H9 (cell line): ENCODE measurements around the gene CCKAR. TPM values are rescaled to one million over a fixed set of nuclear protein-coding genes. Genes with fewer than 3 reads are reported as not detected.

Experiments used
- DNase-seq: peaks from one replicate; pipeline ENCODE4 v3.0.0-alpha.2; 2017
- H2AFZ ChIP-seq: one replicate; pipeline ENCODE4 v1.6.1; 2013; ENCODE audit warnings: mild to moderate bottlenecking, low read length, control low read depth, moderate library complexity
- H2AK5ac ChIP-seq: 2 replicates; pipeline ENCODE4 v1.6.1; 2013; ENCODE audit warnings: low read length, control low read depth, mixed read lengths; ENCODE audit not compliant: insufficient read length
- H2BK120ac ChIP-seq: one replicate; pipeline ENCODE4 v1.6.1; 2013; ENCODE audit warnings: low read depth, mild to moderate bottlenecking, low read length, control low read depth, inconsistent platforms; ENCODE audit not compliant: poor library complexity, severe bottlenecking
- H2BK12ac ChIP-seq: 2 replicates; pipeline ENCODE4 v1.6.1; 2013; ENCODE audit warnings: low read length, control low read depth, mixed read lengths, low read depth; ENCODE audit not compliant: insufficient read length
- H2BK15ac ChIP-seq: 2 replicates; pipeline ENCODE4 v1.6.1; 2013; ENCODE audit warnings: low read depth, low read length, control low read depth
- H2BK20ac ChIP-seq: one replicate; pipeline ENCODE4 v1.6.1; 2013; ENCODE audit warnings: low read depth, mild to moderate bottlenecking, low read length, control low read depth, inconsistent platforms; ENCODE audit not compliant: poor library complexity, severe bottlenecking
- H2BK5ac ChIP-seq: 2 replicates; pipeline ENCODE4 v1.6.1; 2013; ENCODE audit warnings: low read length, control low read depth, mixed read lengths; ENCODE audit not compliant: insufficient read length
- H3K14ac ChIP-seq: 2 replicates; pipeline ENCODE4 v1.6.1; 2013; ENCODE audit warnings: low read length, control low read depth; ENCODE audit not compliant: insufficient read depth
- H3K18ac ChIP-seq: 2 replicates; pipeline ENCODE4 v1.6.1; 2013; ENCODE audit warnings: low read depth, mild to moderate bottlenecking, mixed read lengths, low read length, control low read depth; ENCODE audit not compliant: insufficient read length
- H3K23ac ChIP-seq: 2 replicates; pipeline ENCODE4 v1.6.1; 2013; ENCODE audit warnings: low read length, control low read depth, mixed read lengths, low read depth; ENCODE audit not compliant: insufficient read length
- H3K23me2 ChIP-seq: 2 replicates; pipeline ENCODE4 v1.6.1; 2013; ENCODE audit warnings: low read depth, mild to moderate bottlenecking, mixed read lengths, low read length, control low read depth; ENCODE audit not compliant: insufficient read length, poor library complexity, severe bottlenecking
- H3K27ac ChIP-seq: 2 replicates; pipeline ENCODE4 v1.5.1; 2013; ENCODE audit warnings: low read length, control low read depth, mixed read lengths, low read depth; ENCODE audit not compliant: insufficient read length
- H3K27me3 ChIP-seq: 2 replicates; pipeline ENCODE4 v1.6.1; 2013; ENCODE audit warnings: low read length, control low read depth, inconsistent platforms; ENCODE audit not compliant: insufficient read depth
- H3K4ac ChIP-seq: 2 replicates; pipeline ENCODE4 v1.6.1; 2013; ENCODE audit warnings: low read depth, mild to moderate bottlenecking, control low read depth, inconsistent platforms, low read length, moderate library complexity
- H3K4me1 ChIP-seq: 2 replicates; pipeline ENCODE4 v1.6.1; 2013; ENCODE audit warnings: low read length, control low read depth, inconsistent platforms; ENCODE audit not compliant: insufficient read depth
- H3K4me2 ChIP-seq: 2 replicates; pipeline ENCODE4 v1.6.1; 2013; ENCODE audit warnings: low read length, control low read depth, mixed read lengths; ENCODE audit not compliant: insufficient read length, insufficient read depth
- H3K56ac ChIP-seq: 2 replicates; pipeline ENCODE4 v1.6.1; 2013; ENCODE audit warnings: low read depth, mild to moderate bottlenecking, mixed read lengths, low read length, control low read depth; ENCODE audit not compliant: insufficient read length
- H3K79me1 ChIP-seq: 2 replicates; pipeline ENCODE4 v1.6.1; 2013; ENCODE audit warnings: low read depth, mild to moderate bottlenecking, moderate library complexity, low read length, control low read depth, inconsistent platforms; ENCODE audit not compliant: insufficient read depth, poor library complexity, severe bottlenecking
- H3K79me2 ChIP-seq: 2 replicates; pipeline ENCODE4 v1.6.1; 2013; ENCODE audit warnings: low read length, control low read depth, inconsistent platforms; ENCODE audit not compliant: insufficient read depth
- H3K9ac ChIP-seq: 2 replicates; pipeline ENCODE4 v1.6.1; 2013; ENCODE audit warnings: low read length, control low read depth, mixed read lengths; ENCODE audit not compliant: insufficient read length; ENCODE audit errors: extremely low read depth
- H3K9me3 ChIP-seq: one replicate; pipeline ENCODE4 v1.6.1; 2013; ENCODE audit warnings: low read depth, low read length, inconsistent platforms; ENCODE audit not compliant: control insufficient read depth
- H3T11ph ChIP-seq: one replicate; pipeline ENCODE4 v1.6.1; 2013; ENCODE audit warnings: mild to moderate bottlenecking, low read length, control low read depth, inconsistent platforms
- H4K20me1 ChIP-seq: one replicate; pipeline ENCODE4 v1.6.1; 2013; ENCODE audit not compliant: control insufficient read depth, insufficient read length, insufficient read depth
- H4K5ac ChIP-seq: 2 replicates; pipeline ENCODE4 v1.6.1; 2013; ENCODE audit warnings: low read depth, mild to moderate bottlenecking, mixed read lengths, low read length, control low read depth; ENCODE audit not compliant: insufficient read length
- H4K8ac ChIP-seq: replicated peaks from 2 replicates; pipeline ENCODE4 v1.6.1; 2013; ENCODE audit warnings: low read length, control low read depth, mixed read lengths, low read depth; ENCODE audit not compliant: insufficient read length
- H4K91ac ChIP-seq: 2 replicates; pipeline ENCODE4 v1.6.1; 2013; ENCODE audit warnings: low read depth, mild to moderate bottlenecking, moderate library complexity, mixed read lengths, low read length, control low read depth; ENCODE audit not compliant: insufficient read length
- H3K27ac Mint-ChIP-seq, 3 experiments: 2 replicates in 2 of 3; 3 replicates in 1 of 3; pipeline ENCODE4 v1.8.0; 2020 to 2021; ENCODE audit warnings: mixed read lengths in 3 of 3, mild to moderate bottlenecking in 1 of 3, moderate library complexity in 1 of 3
- H3K27me3 Mint-ChIP-seq: 2 replicates; pipeline ENCODE4 v1.8.0; 2021; ENCODE audit warnings: low read depth, mild to moderate bottlenecking, moderate library complexity, mixed read lengths
- H3K36me3 Mint-ChIP-seq, 3 experiments: 2 replicates in 2 of 3; 3 replicates in 1 of 3; pipeline ENCODE4 v1.8.0; 2020 to 2021; ENCODE audit warnings: low read depth in 3 of 3, mixed read lengths in 3 of 3; ENCODE audit not compliant: insufficient read depth in 1 of 3
- H3K4me1 Mint-ChIP-seq, 2 experiments: 2 replicates each; pipeline ENCODE4 v1.8.0; 2020; ENCODE audit warnings: mixed read lengths in 2 of 2
- H3K4me3 Mint-ChIP-seq, 2 experiments: 2 replicates in 1 of 2; 3 replicates in 1 of 2; pipeline ENCODE4 v1.8.0; 2020 to 2021; ENCODE audit warnings: mild to moderate bottlenecking in 2 of 2, mixed read lengths in 2 of 2, moderate library complexity in 1 of 2
- H3K9me3 Mint-ChIP-seq, 2 experiments: 2 replicates in 1 of 2; 3 replicates in 1 of 2; pipeline ENCODE4 v1.8.0; 2020; ENCODE audit warnings: mild to moderate bottlenecking in 2 of 2, mixed read lengths in 2 of 2, moderate library complexity in 1 of 2
- WGBS: extraction: QIAGEN DNeasy Blood & Tissue Kit; methylation state at CpG from one replicate; pipeline ENCODE4 v1.1.7; 2013; ENCODE audit warnings: missing lambda C conversion rate, low lambda C conversion rate, mixed read lengths; ENCODE audit not compliant: insufficient read length; ENCODE audit errors: extremely low coverage; 5-methylcytosine and 5-hydroxymethylcytosine counted together
- total RNA-seq: library from RNA; stranded (reverse); gene quantifications from 2 replicates; pipeline ENCODE4 v1.2.1, GENCODE V29; 2021
- TF ChIP-seq, protein P1 (sequence below): fragments of 200-600 bp; sonication (generic); conservative IDR thresholded peaks from 3 replicates; pipeline ENCODE4 v1.8.0; 2021; ENCODE audit warnings: antibody characterized with exemption, mild to moderate bottlenecking

CCKAR gene
- total RNA-seq, 1 experiment from 2014 or later, result not detected

- Histone ChIP-seq H4K20me1 (no peaks in the 10 kb centered on the region), H2BK120ac (no peak overlapping the region), H3K23me2 (no peaks in the 10 kb centered on the region), H2AK5ac (no peak overlapping the region), H3K4ac (no peak overlapping the region), H4K91ac (no peak overlapping the region), H3K56ac (no peak overlapping the region), H3K27me3 (no peaks in the 10 kb centered on the region), H2BK20ac (no peak overlapping the region), H2AFZ (no peak overlapping the region), H3K9me3 (no peaks in the 10 kb centered on the region), H2BK5ac (no peak overlapping the region), H3K79me1 (no peaks in the 10 kb centered on the region), H3K4me1 (no peaks in the 10 kb centered on the region; the same call in 1 of the 2 replicates), H4K5ac (no peak overlapping the region), H3K9ac (no peak overlapping the region), H3K27ac (no peak overlapping the region), H3K4me2 (no peak overlapping the region), H3K23ac (no peak overlapping the region), H3K79me2 (no peaks in the 10 kb centered on the region), H4K8ac (no peak overlapping the region), H2BK12ac (no peak overlapping the region), H3K18ac (no peak overlapping the region), H3K14ac (no peak overlapping the region), H2BK15ac (no peak overlapping the region), H3T11ph (no peak overlapping the region)
- Mint-ChIP-seq H3K4me3 (no peak overlapping the region), H3K4me1 (peaks cover 25 to 29% of the 10 kb centered on the region in 2 experiments), H3K27me3 (peaks cover 2% of the 10 kb centered on the region), H3K9me3 (no peaks in the 10 kb centered on the region; a peak in 1 of 5 replicates), H3K36me3 (no peaks in the 10 kb centered on the region), H3K27ac (no peak overlapping the region)
- TF ChIP-seq, protein P1, sequence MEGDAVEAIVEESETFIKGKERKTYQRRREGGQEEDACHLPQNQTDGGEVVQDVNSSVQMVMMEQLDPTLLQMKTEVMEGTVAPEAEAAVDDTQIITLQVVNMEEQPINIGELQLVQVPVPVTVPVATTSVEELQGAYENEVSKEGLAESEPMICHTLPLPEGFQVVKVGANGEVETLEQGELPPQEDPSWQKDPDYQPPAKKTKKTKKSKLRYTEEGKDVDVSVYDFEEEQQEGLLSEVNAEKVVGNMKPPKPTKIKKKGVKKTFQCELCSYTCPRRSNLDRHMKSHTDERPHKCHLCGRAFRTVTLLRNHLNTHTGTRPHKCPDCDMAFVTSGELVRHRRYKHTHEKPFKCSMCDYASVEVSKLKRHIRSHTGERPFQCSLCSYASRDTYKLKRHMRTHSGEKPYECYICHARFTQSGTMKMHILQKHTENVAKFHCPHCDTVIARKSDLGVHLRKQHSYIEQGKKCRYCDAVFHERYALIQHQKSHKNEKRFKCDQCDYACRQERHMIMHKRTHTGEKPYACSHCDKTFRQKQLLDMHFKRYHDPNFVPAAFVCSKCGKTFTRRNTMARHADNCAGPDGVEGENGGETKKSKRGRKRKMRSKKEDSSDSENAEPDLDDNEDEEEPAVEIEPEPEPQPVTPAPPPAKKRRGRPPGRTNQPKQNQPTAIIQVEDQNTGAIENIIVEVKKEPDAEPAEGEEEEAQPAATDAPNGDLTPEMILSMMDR, result no peak
- no CpG with 5 or more reads among the region's 5 CpGs for WGBS
- no peak for DNase-seq
Measured at GRCh38 chr4:26530099-26530498, 39.8 kb upstream of the CCKAR start.
